Suprapubic skin (tissue), 4 donors: Measurements from ENCODE around the gene DOCK11.

Experiments
- CTCF ChIP-seq, 2 donors: fragments of 200-600 bp in 1 of 2; fragments of 450-650 bp in 1 of 2; sonication (generic) in 1 of 2; IDR thresholded peaks; one replicate each; pipeline ENCODE4 v1.5.1; 2016 to 2019; ENCODE audit warnings: antibody characterized with exemption in 2 of 2, mild to moderate bottlenecking in 1 of 2, moderate library complexity in 1 of 2
- EP300 ChIP-seq: sonication (generic); formaldehyde crosslinking; IDR thresholded peaks from one replicate; pipeline ENCODE4 v1.6.1; 2017; ENCODE audit warnings: antibody characterized with exemption
- POLR2A ChIP-seq, 2 donors: fragments of 450-650 bp; IDR thresholded peaks; one replicate each; pipeline ENCODE4 v1.6.1; 2017; ENCODE audit warnings: antibody characterized with exemption in 2 of 2, mild to moderate bottlenecking in 2 of 2, moderate library complexity in 2 of 2
- POLR2AphosphoS5 ChIP-seq, 3 donors: sonication (generic); formaldehyde crosslinking; IDR thresholded peaks; one replicate each; pipeline ENCODE4 v1.6.1; 2017; ENCODE audit warnings: antibody characterized with exemption in 3 of 3

GRCh38 chrX:118519411-118520215 is 24.0 kb downstream of the DOCK11 start:
- no peak for TF ChIP-seq CTCF (IDR thresholded peaks at IDR 0.05)
- no peak for TF ChIP-seq POLR2A (IDR thresholded peaks at IDR 0.05)
- TF ChIP-seq POLR2AphosphoS5 (IDR thresholded peaks at IDR 0.05) = no peak
- TF ChIP-seq EP300 = no peak
